MM.1S (cell line): ENCODE data around the gene MYO16.

ENCODE experiments used
- EZH2 ChIP-seq: fragments of 300-600 bp; sonication (generic); optimal IDR thresholded peaks from 2 replicates; pipeline ENCODE3; 2017; ENCODE audit warnings: low read depth, mild to moderate bottlenecking, antibody characterized with exemption, low read length, mixed read lengths
- EZH2phosphoT487 ChIP-seq: fragments of 300-600 bp; sonication (generic); IDR thresholded peaks from 2 replicates; pipeline ENCODE4 v1.6.1; 2018; ENCODE audit warnings: antibody characterized with exemption, low read length
- TF ChIP-seq, protein P1 (sequence below): fragments of 300-600 bp; sonication (generic); IDR thresholded peaks from 2 replicates; pipeline ENCODE4 v1.5.1; 2016; ENCODE audit warnings: antibody characterized with exemption, low read length, mixed read lengths

DNA sequence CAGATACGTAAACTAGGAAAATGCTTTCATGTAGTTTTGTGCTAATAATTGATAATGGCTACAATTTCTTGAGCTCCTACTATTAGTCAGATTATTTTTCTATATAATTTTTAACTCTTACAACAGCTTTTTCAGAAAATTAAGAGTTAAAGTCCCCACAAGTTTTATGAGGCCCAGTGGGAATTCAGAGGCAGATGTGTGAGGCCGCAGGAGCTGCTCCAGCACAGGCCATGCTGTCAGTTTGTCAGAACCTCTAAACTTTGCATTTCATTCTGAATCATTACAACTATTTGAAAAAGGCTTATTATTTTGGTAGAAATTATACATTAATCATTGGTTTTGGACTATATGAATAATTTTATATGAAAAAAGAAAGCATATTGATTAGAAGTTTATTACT is 370.8 kb downstream of the MYO16 start:
- TF ChIP-seq EZH2: no peak
- TF ChIP-seq, protein P1, sequence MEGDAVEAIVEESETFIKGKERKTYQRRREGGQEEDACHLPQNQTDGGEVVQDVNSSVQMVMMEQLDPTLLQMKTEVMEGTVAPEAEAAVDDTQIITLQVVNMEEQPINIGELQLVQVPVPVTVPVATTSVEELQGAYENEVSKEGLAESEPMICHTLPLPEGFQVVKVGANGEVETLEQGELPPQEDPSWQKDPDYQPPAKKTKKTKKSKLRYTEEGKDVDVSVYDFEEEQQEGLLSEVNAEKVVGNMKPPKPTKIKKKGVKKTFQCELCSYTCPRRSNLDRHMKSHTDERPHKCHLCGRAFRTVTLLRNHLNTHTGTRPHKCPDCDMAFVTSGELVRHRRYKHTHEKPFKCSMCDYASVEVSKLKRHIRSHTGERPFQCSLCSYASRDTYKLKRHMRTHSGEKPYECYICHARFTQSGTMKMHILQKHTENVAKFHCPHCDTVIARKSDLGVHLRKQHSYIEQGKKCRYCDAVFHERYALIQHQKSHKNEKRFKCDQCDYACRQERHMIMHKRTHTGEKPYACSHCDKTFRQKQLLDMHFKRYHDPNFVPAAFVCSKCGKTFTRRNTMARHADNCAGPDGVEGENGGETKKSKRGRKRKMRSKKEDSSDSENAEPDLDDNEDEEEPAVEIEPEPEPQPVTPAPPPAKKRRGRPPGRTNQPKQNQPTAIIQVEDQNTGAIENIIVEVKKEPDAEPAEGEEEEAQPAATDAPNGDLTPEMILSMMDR: no peak
- TF ChIP-seq EZH2phosphoT487: no peak
